Astrocyte of the spinal cord (primary cell): ENCODE data around the gene R3HCC1L.

Experiments
- DNase-seq: peaks from one replicate; pipeline ENCODE4 v3.0.0; 2011; ENCODE audit warnings: low read depth, low spot score
- H3K4me3 ChIP-seq: 2 replicates; pipeline ENCODE4 v1.5.1; 2011; ENCODE audit warnings: low read depth, mild to moderate bottlenecking, low read length, moderate library complexity
- in situ Hi-C: cut with HindIII; loops from 2 replicates; pipeline ENCODE4 v1.10.0; 2017; ENCODE audit warnings: low sequenced_read_pairs
- TF ChIP-seq, protein P1 (sequence below): IDR thresholded peaks from 2 replicates; pipeline ENCODE4 v1.5.1; 2012; ENCODE audit warnings: low read depth, mild to moderate bottlenecking, low read length, inconsistent platforms

R3HCC1L gene

DNA sequence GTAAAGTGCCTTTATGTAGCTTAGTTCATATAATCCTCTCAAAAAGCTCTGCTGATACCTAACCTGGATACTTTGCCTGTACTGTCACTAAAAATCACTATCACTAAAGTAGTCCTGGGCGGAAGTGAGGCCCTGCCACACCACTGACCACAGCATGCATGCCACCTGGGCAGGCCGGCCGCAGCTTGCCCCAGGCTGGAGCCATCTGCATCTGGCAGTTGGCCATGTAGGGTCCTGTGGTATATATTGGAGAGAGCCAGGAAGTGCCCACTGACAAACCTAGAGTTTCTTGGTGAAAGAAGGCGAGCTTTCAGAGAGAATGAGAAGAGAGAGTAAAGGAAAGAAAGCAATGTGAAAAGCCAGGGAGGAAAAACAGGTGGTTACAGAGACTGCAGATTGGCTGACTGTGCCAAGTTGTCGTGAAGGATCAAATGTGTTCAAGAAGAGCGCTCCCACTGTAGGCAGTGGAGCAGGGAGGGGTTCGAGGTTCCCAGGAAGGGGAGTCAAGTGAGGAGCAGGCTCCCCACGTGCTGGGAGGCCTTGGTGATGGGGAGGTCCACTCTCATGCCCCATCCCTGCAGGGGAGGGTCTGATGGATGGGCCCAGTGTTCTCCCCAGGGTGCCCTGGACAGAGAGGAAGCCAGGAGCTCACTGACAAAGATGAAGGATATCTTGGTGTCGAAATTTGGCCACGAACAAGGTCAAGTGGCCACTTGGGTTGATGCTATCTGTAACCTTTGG lies 119.9 kb downstream of the R3HCC1L start:
- DNase-seq = no peak
- H3K4me3 ChIP-seq = no peak overlapping the region
- TF ChIP-seq, protein P1, sequence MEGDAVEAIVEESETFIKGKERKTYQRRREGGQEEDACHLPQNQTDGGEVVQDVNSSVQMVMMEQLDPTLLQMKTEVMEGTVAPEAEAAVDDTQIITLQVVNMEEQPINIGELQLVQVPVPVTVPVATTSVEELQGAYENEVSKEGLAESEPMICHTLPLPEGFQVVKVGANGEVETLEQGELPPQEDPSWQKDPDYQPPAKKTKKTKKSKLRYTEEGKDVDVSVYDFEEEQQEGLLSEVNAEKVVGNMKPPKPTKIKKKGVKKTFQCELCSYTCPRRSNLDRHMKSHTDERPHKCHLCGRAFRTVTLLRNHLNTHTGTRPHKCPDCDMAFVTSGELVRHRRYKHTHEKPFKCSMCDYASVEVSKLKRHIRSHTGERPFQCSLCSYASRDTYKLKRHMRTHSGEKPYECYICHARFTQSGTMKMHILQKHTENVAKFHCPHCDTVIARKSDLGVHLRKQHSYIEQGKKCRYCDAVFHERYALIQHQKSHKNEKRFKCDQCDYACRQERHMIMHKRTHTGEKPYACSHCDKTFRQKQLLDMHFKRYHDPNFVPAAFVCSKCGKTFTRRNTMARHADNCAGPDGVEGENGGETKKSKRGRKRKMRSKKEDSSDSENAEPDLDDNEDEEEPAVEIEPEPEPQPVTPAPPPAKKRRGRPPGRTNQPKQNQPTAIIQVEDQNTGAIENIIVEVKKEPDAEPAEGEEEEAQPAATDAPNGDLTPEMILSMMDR = no peak
- in situ Hi-C loops = no loop called here

DNA sequence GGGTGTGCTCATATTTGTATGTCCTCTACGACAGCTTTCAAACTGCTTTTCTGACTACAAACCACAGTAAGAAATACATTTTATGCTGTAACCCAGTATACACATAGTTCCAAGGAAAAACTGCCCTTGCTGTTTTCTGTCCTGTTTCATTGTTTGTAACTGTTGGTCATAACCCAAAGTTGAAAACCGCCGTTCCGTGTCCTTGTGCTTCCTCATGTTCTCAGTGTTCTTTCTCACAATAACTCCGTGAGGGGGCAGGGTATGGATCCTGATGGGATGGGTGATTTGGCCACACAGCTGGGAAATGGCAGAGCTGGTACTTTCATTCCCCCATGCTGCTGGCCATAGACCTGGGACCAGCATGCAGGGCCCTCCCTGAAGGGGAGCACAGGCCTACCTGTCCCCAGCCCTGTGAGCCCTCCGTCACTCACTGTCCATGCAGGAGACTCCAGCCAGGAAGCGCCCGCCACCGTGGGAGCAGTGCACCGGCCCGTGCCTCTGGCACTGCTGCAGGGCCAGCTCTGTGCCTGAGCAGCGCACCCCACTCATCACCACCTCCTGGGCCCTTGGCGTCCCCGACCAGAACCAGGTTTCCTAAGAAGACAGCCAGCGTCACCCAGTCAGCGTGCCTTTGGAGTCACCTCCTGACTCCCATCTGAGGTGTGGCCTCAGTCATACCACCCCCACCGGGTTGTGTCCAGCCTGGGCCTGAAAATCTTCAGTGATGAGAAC lies 120.9 kb downstream of the R3HCC1L start:
- TF ChIP-seq, protein P1 = no peak
- no peak overlapping the region for H3K4me3 ChIP-seq
- in situ Hi-C loops = no loop called here
- DNase-seq = no peak

DNA sequence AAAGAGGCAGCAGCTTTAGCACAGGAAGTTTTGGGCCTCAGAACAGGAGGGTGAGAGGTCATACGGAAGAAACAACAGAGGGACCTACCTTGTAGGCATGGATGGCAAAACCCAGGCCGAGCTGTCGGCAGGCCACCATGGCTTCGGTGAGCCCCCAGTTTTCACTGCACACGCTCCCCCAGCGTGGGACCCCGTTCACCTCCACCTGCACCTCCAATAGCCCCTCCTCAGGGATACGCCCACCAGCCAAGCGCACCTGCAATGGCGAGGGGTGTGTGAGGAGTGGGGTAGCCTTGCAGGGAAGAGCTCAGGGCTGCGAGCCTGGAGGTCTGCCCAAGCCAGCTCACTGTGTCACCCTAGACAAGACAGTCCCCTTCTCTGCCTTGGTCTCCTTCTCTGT lies 122.2 kb downstream of the R3HCC1L start:
- TF ChIP-seq, protein P1 = no peak
- H3K4me3 ChIP-seq = no peak overlapping the region
- in situ Hi-C loops = no loop called here
- no peak for DNase-seq

DNA sequence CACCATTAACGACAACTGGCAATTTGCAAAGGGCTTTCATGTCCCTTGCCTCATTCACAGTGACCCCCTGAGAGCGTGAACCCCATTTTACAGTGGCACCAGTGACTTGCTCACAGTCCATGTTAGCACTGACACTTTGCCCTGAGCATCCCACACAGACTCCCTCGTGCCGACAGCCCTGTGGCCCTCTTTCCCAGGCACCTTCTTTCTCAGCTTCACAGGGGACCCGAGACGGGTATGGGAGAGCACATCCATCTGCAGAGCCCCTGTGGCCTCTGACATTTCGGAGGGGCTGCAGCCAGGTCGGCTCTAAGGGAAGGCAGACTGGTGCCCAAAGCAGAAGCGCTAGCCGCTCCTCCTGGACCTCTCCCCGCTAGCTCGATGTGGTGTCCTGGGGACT lies 122.7 kb downstream of the R3HCC1L start:
- DNase-seq = no peak
- in situ Hi-C loops = no loop called here
- H3K4me3 ChIP-seq = no peak overlapping the region
- TF ChIP-seq, protein P1 = no peak

DNA sequence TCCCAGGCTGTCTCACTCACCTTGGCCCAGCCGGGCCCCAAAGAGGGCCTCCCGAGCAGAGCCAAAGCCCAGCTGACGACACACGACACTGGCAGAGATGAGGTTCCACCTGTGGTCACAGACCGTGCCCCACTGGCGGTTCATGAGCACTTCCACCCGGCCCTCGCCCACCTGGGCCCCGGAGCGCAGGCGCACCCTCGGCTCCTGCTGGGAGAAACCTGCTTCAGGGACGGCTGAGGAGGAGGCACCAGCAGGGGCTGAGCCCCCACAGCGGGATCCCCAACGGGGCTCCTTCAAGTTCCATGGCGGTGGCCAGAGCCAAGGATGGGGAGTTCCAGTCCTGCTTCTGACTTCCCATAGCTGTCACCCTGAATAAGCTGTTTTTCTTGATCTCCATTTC lies 123.5 kb downstream of the R3HCC1L start:
- no peak for DNase-seq
- in situ Hi-C loops = no loop called here
- TF ChIP-seq, protein P1 = no peak
- H3K4me3 ChIP-seq = no peak overlapping the region

DNA sequence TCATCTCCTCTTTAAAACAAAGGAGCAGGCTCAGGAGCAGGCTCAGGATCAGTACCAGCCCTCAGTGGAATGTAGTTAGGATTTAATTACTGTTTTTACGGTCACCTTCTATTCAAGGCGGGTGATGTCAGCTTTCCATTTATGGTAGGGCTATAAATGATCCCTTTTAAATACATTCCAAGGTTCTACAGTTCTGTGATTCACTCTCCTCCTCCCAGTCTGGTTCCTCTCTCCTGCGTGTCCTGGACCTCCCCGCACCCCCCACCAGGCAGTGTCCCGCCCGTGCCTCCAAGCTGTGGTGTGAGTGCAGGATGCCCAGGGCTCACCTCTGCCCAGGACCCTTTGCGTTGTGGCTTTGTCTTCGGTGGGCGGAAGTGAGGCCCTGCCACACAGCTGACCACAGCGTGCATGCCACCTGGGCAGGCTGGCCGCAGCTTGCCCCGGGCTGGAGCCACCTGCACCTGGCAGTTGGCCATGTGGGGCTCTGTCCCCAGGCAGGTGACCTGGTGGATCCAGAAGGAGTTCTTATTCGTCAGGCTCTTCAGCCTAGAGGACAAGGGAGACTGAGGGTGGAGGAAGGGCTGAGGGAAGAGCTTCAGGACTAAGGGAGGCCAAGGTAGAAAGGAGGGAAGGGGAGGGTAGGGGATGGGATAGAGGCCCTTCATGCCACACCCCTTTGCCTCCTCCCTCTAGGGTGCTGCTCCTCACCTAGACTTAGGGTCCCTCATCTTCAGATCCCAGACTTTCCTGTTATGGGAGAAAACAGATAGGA lies 124.4 kb downstream of the R3HCC1L start:
- DNase-seq = no peak
- H3K4me3 ChIP-seq = no peak overlapping the region
- TF ChIP-seq, protein P1 = no peak
- in situ Hi-C loops = no loop called here
